PC-9 (cell line): ENCODE measurements around the gene RC3H2.

Experiments used
- CTCF ChIP-seq: fragments of 200-600 bp; sonication (generic); conservative IDR thresholded peaks from 2 replicates; pipeline ENCODE4 v1.6.1; 2017; ENCODE audit warnings: mixed run types, antibody characterized with exemption, mild to moderate bottlenecking, moderate library complexity
- EZH2 ChIP-seq: fragments of 200-600 bp; sonication (generic); IDR thresholded peaks from 2 replicates; pipeline ENCODE4 v1.8.0; 2017; ENCODE audit warnings: antibody characterized with exemption, low read depth

GRCh38 chr9:122806661-122807060 is 98.5 kb downstream of the RC3H2 start:
- TF ChIP-seq CTCF (no peak), EZH2 (no peak)
